SK-N-SH treated with all-trans-retinoic acid at 6 μM for 48 hours (cell line): Measurements from ENCODE around the gene GNRH2.
"Not testable (repeated sequence)": the region's sequence is repeated elsewhere in the genome, so short reads cannot be mapped to it uniquely, and the experiment has no call there.

Experiments used
- ATAC-seq: fragments of 200-7000 bp; cut with Tn5 transposase; 3 replicates; pipeline ENCODE4 v1.9.1; 2020; ENCODE audit warnings: mild to moderate bottlenecking, moderate library complexity
- ARNTL ChIP-seq: fragments of 450-650 bp; formaldehyde crosslinking; IDR thresholded peaks from 2 replicates; pipeline ENCODE4 v1.5.0; 2020; ENCODE audit warnings: low read depth, mild to moderate bottlenecking, moderate library complexity, borderline replicate concordance
- BACH2 ChIP-seq: fragments of 250-450 bp; sonication (Bioruptor Pico); IDR thresholded peaks from 2 replicates; pipeline ENCODE4 v1.9.0; 2021; ENCODE audit warnings: mild to moderate bottlenecking, borderline replicate concordance
- CSDC2 ChIP-seq: fragments of 250-450 bp; sonication (Bioruptor Pico); IDR thresholded peaks from 2 replicates; pipeline ENCODE4 v1.5.0; 2020; ENCODE audit warnings: mild to moderate bottlenecking, moderate library complexity
- CSRNP3 ChIP-seq: fragments of 250-450 bp; sonication (Bioruptor Pico); IDR thresholded peaks from 2 replicates; pipeline ENCODE4 v1.5.1; 2021; ENCODE audit warnings: mild to moderate bottlenecking, moderate library complexity
- ESRRG ChIP-seq: fragments of 250-450 bp; sonication (Bioruptor Pico); IDR thresholded peaks from 2 replicates; pipeline ENCODE4 v1.6.1; 2021; ENCODE audit warnings: mild to moderate bottlenecking
- GLIS3 ChIP-seq: fragments of 250-450 bp; sonication (Bioruptor Pico); IDR thresholded peaks from 2 replicates; pipeline ENCODE4 v1.5.0; 2020; ENCODE audit warnings: mild to moderate bottlenecking, moderate library complexity
- ISL1 ChIP-seq: fragments of 250-450 bp; sonication (Bioruptor Pico); IDR thresholded peaks from 2 replicates; pipeline ENCODE4 v2.1.2; 2022; ENCODE audit warnings: mild to moderate bottlenecking, moderate library complexity
- OSR1 ChIP-seq: fragments of 250-450 bp; sonication (Bioruptor Pico); IDR thresholded peaks from 2 replicates; pipeline ENCODE4 v1.8.0; 2022; ENCODE audit warnings: moderate library complexity, mild to moderate bottlenecking, inconsistent platforms
- POU6F1 ChIP-seq: fragments of 250-450 bp; sonication (Bioruptor Pico); IDR thresholded peaks from 2 replicates; pipeline ENCODE4 v1.8.0; 2021; ENCODE audit warnings: low read depth, mild to moderate bottlenecking, moderate library complexity, borderline replicate concordance
- RARB ChIP-seq: fragments of 250-450 bp; sonication (Bioruptor Pico); IDR thresholded peaks from 2 replicates; pipeline ENCODE4 v1.8.0; 2021; ENCODE audit warnings: mild to moderate bottlenecking, moderate library complexity
- SNAI2 ChIP-seq: fragments of 250-450 bp; sonication (Bioruptor Pico); IDR thresholded peaks from 2 replicates; pipeline ENCODE4 v1.5.0; 2020; ENCODE audit warnings: mild to moderate bottlenecking, moderate library complexity
- TCF4 ChIP-seq: fragments of 250-450 bp; sonication (Bioruptor Pico); IDR thresholded peaks from 2 replicates; pipeline ENCODE4 v1.8.0; 2021; ENCODE audit warnings: mild to moderate bottlenecking, moderate library complexity, borderline replicate concordance
- TOX ChIP-seq: fragments of 250-450 bp; sonication (Bioruptor Pico); IDR thresholded peaks from 2 replicates; pipeline ENCODE4 v1.8.0; 2021; ENCODE audit warnings: mild to moderate bottlenecking, moderate library complexity, borderline replicate concordance
- TSHZ2 ChIP-seq: fragments of 250-450 bp; sonication (Bioruptor Pico); IDR thresholded peaks from 2 replicates; pipeline ENCODE4 v1.5.0; 2020; ENCODE audit warnings: mild to moderate bottlenecking, moderate library complexity
- ZC3H10 ChIP-seq: fragments of 250-450 bp; sonication (Bioruptor Pico); IDR thresholded peaks from 2 replicates; pipeline ENCODE4 v1.5.1; 2021; ENCODE audit warnings: mild to moderate bottlenecking, moderate library complexity
- ZFP3 ChIP-seq: fragments of 250-450 bp; sonication (Bioruptor Pico); IDR thresholded peaks from 2 replicates; pipeline ENCODE4 v1.5.0; 2020; ENCODE audit warnings: mild to moderate bottlenecking, moderate library complexity
- ZFP30 ChIP-seq: fragments of 450-650 bp; formaldehyde crosslinking; IDR thresholded peaks from 2 replicates; pipeline ENCODE4 v1.5.0; 2022; ENCODE audit warnings: mild to moderate bottlenecking, moderate library complexity
- ZNF70 ChIP-seq: fragments of 450-650 bp; formaldehyde crosslinking; IDR thresholded peaks from 2 replicates; pipeline ENCODE4 v1.5.0; 2020; ENCODE audit warnings: mild to moderate bottlenecking, moderate library complexity
- ZNF8 ChIP-seq: fragments of 450-650 bp; formaldehyde crosslinking; IDR thresholded peaks from 2 replicates; pipeline ENCODE4 v1.5.0; 2020; ENCODE audit warnings: mild to moderate bottlenecking, moderate library complexity
- TF ChIP-seq, protein P1 (sequence below): fragments of 250-450 bp; sonication (Bioruptor Pico); IDR thresholded peaks from 2 replicates; pipeline ENCODE4 v1.5.1; 2020; ENCODE audit warnings: low read depth, mild to moderate bottlenecking, moderate library complexity
- TF ChIP-seq, protein P2 (sequence below): fragments of 250-450 bp; sonication (Bioruptor Pico); IDR thresholded peaks from 2 replicates; pipeline ENCODE4 v1.8.0; 2020; ENCODE audit warnings: mild to moderate bottlenecking, moderate library complexity, borderline replicate concordance

GNRH2 gene

GRCh38 chr20:3074812-3075211, 31.4 kb downstream of the GNRH2 start:
- no peak for TF ChIP-seq GLIS3 (CRISPR knock-in tag)
- TF ChIP-seq CSRNP3 = no peak
- no peak for TF ChIP-seq ZFP30 (CRISPR knock-in tag)
- TF ChIP-seq ISL1 = no peak
- no peak for TF ChIP-seq ESRRG (CRISPR knock-in tag)
- no peak for TF ChIP-seq ZNF70 (CRISPR knock-in tag)
- no peak for TF ChIP-seq ARNTL (CRISPR knock-in tag)
- TF ChIP-seq POU6F1 = no peak
- TF ChIP-seq ZNF8 (CRISPR knock-in tag) = no peak
- TF ChIP-seq RARB (CRISPR knock-in tag) = no peak
- TF ChIP-seq ZC3H10 (CRISPR knock-in tag) = no peak
- TF ChIP-seq, protein P1, sequence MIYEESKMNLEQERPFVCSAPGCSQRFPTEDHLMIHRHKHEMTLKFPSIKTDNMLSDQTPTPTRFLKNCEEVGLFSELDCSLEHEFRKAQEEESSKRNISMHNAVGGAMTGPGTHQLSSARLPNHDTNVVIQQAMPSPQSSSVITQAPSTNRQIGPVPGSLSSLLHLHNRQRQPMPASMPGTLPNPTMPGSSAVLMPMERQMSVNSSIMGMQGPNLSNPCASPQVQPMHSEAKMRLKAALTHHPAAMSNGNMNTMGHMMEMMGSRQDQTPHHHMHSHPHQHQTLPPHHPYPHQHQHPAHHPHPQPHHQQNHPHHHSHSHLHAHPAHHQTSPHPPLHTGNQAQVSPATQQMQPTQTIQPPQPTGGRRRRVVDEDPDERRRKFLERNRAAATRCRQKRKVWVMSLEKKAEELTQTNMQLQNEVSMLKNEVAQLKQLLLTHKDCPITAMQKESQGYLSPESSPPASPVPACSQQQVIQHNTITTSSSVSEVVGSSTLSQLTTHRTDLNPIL (CRISPR knock-in tag) = no peak
- TF ChIP-seq TSHZ2 = no peak
- no peak for TF ChIP-seq SNAI2
- no peak for TF ChIP-seq CSDC2 (CRISPR knock-in tag)
- TF ChIP-seq ZFP3 (CRISPR knock-in tag) = no peak
- TF ChIP-seq, all 23 proteins: peak for 0
- no peak for ATAC-seq

GRCh38 chr20:3075315-3075714, 31.9 kb downstream of the GNRH2 start:
- not testable (repeated sequence) for ATAC-seq

GRCh38 chr20:3077618-3078134, 34.3 kb downstream of the GNRH2 start:
- no peak for ATAC-seq
- TF ChIP-seq ZFP3 (CRISPR knock-in tag) (no peak), ZNF70 (CRISPR knock-in tag) (no peak), ESRRG (CRISPR knock-in tag) (no peak), CSRNP3 (no peak), CSDC2 (CRISPR knock-in tag) (no peak), BACH2 (CRISPR knock-in tag) (no peak), OSR1 (no peak), ZFP30 (CRISPR knock-in tag) (no peak), SNAI2 (no peak), GLIS3 (CRISPR knock-in tag) (no peak)
- TF ChIP-seq, all 23 proteins: peak for 0

- peak; percentile 82 for ATAC-seq
- TF ChIP-seq OSR1 (no peak), TOX (CRISPR knock-in tag) (no peak), ZC3H10 (CRISPR knock-in tag) (no peak), ARNTL (CRISPR knock-in tag) (no peak), ZNF8 (CRISPR knock-in tag) (no peak), TCF4 (CRISPR knock-in tag) (no peak), CSDC2 (CRISPR knock-in tag) (no peak), ISL1 (no peak), ESRRG (CRISPR knock-in tag) (no peak), GLIS3 (CRISPR knock-in tag) (no peak), POU6F1 (no peak), ZNF70 (CRISPR knock-in tag) (no peak)
- TF ChIP-seq, protein P1 (CRISPR knock-in tag) = no peak
- TF ChIP-seq, protein P2, sequence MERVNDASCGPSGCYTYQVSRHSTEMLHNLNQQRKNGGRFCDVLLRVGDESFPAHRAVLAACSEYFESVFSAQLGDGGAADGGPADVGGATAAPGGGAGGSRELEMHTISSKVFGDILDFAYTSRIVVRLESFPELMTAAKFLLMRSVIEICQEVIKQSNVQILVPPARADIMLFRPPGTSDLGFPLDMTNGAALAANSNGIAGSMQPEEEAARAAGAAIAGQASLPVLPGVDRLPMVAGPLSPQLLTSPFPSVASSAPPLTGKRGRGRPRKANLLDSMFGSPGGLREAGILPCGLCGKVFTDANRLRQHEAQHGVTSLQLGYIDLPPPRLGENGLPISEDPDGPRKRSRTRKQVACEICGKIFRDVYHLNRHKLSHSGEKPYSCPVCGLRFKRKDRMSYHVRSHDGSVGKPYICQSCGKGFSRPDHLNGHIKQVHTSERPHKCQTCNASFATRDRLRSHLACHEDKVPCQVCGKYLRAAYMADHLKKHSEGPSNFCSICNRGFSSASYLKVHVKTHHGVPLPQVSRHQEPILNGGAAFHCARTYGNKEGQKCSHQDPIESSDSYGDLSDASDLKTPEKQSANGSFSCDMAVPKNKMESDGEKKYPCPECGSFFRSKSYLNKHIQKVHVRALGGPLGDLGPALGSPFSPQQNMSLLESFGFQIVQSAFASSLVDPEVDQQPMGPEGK (CRISPR knock-in tag) = no peak
Observed at GRCh38 chr20:3080939-3081388, 37.5 kb downstream of the GNRH2 start.
